ENCODE measurements around the gene ZNHIT3. TPM values are rescaled to one million over a fixed set of nuclear protein-coding genes. Genes with fewer than 3 reads are reported as not detected.
"Not testable (repeated sequence)": the region's sequence is repeated elsewhere in the genome, so short reads cannot be mapped to it uniquely, and the experiment has no call there.

The ZNHIT3 gene
- 10 to 100 TPM; 46.7 to 59.0 (median 50.8) TPM for total RNA-seq

GRCh38 chr17:36486204-36487194 is at the start of gene ZNHIT3:
ZNHIT3 (plus strand) TSS chr17:36486681; CDS start chr17:36486700, 19 bp downstream.
- peaks cover 14% of the 10 kb centered on the region for H3K27me3 Mint-ChIP-seq (ENCODE audit: low read depth)
- H3K9me3 Mint-ChIP-seq = no peaks in the 10 kb centered on the region
- peak; percentile 83 for DNase-seq
- peak; percentile 95 to 96 for ATAC-seq
- peaks cover 12% of the 10 kb centered on the region for H3K36me3 Mint-ChIP-seq (ENCODE audit: insufficient read depth)
- peaks cover 47% of the 10 kb centered on the region for H3K4me1 Mint-ChIP-seq (ENCODE audit: low read depth)
- H3K4me3 Mint-ChIP-seq = peak within 1 kb of the TSS; percentile 99

DNA sequence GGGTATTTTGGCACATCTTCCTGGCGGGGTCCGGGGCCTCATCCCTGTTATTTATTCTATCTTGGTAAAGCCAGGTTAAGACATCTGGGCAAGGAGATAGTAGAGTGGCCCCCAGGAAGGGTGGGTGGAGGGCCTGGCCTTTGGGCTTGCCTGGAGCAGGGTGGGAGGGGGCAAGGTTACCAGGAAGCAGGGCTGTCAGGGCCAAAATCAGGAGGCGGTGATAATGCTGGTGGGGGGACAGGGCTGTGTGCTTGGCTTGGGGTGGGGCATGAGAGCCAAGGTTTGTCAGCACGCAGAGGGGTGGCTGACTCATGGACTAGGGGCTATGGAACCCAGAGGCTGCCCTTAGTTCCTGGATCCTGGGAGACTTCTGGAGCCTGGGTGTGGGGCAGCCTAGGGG is 44.7 kb upstream of the ZNHIT3 start:
- H3K4me1 Mint-ChIP-seq (ENCODE audit: low read depth); ATAC-seq; H3K9me3 Mint-ChIP-seq; H3K27me3 Mint-ChIP-seq (ENCODE audit: low read depth); H3K4me3 Mint-ChIP-seq; DNase-seq; H3K36me3 Mint-ChIP-seq (ENCODE audit: insufficient read depth): not testable (repeated sequence)

- DNase-seq = no peak
- no peak for ATAC-seq
- Mint-ChIP-seq H3K27me3 (ENCODE audit: low read depth) (peaks cover 2% of the 10 kb centered on the region), H3K36me3 (ENCODE audit: insufficient read depth) (no peaks in the 10 kb centered on the region), H3K9me3 (no peaks in the 10 kb centered on the region), H3K4me3 (no peak overlapping the region), H3K4me1 (ENCODE audit: low read depth) (no peaks in the 10 kb centered on the region)
Observed at GRCh38 chr17:36443777-36444176, 42.7 kb upstream of the ZNHIT3 start.

- not testable (repeated sequence) for DNase-seq; H3K4me1 Mint-ChIP-seq (ENCODE audit: low read depth); H3K27me3 Mint-ChIP-seq (ENCODE audit: low read depth); H3K36me3 Mint-ChIP-seq (ENCODE audit: insufficient read depth); H3K9me3 Mint-ChIP-seq; H3K4me3 Mint-ChIP-seq; ATAC-seq
Observed at GRCh38 chr17:36449997-36450396, 36.5 kb upstream of the ZNHIT3 start.

- H3K9me3 Mint-ChIP-seq; ATAC-seq; H3K27me3 Mint-ChIP-seq (ENCODE audit: low read depth); DNase-seq; H3K4me1 Mint-ChIP-seq (ENCODE audit: low read depth); H3K4me3 Mint-ChIP-seq; H3K36me3 Mint-ChIP-seq (ENCODE audit: insufficient read depth): not testable (repeated sequence)
Observed at GRCh38 chr17:36452888-36453287, 33.6 kb upstream of the ZNHIT3 start.

DNA sequence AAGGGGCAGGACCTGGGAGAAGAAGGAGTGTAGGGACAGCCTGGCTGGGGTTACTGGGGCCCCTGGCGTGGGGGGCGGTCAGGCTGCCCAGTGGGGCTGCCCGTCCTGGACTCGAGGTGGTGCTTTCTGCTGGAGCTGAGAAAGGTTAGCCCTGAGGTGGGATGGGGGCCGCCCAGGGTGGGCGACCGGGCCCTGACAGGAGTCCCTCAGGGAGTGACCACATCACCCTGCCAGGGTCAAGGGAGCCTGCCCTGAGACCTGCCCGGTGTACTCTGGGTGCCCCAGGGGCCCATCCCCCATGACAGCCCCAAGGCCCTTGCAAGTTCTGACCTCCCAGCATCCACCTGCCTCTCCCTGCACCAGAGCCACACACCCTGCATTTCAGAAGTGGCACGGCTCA is 28.8 kb upstream of the ZNHIT3 start:
- H3K36me3 Mint-ChIP-seq (ENCODE audit: insufficient read depth) = not testable (repeated sequence)

DNA sequence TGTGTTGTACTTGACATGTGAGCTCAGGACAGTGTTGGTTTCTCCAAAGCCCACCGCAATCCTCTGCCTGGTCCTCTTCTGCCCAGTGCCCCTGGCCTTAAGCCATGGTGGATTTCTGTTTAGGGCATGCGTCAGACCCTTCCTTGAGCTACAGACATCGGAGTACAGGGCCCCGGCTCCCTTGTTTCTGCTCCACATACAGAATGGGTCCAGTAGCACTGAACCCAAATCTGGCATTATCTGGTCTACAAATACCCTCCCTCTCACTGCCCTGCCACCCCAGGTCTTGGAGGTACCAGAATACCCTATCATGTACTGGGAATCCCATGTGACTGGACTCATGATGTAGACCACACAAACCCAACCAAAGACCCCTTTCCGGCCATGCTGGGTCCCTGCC is 27.4 kb upstream of the ZNHIT3 start:
- no peak for DNase-seq
- Mint-ChIP-seq H3K27me3 (ENCODE audit: low read depth) (peaks cover 39% of the 10 kb centered on the region), H3K4me1 (ENCODE audit: low read depth) (no peaks in the 10 kb centered on the region), H3K9me3 (no peaks in the 10 kb centered on the region), H3K36me3 (ENCODE audit: insufficient read depth) (no peaks in the 10 kb centered on the region), H3K4me3 (no peak overlapping the region)
- no peak for ATAC-seq

More for the DNA sequence above, 28.8 kb upstream of the ZNHIT3 start:
- not testable (repeated sequence) for H3K4me1 Mint-ChIP-seq (ENCODE audit: low read depth); ATAC-seq; H3K4me3 Mint-ChIP-seq; DNase-seq; H3K9me3 Mint-ChIP-seq
- H3K27me3 Mint-ChIP-seq (ENCODE audit: low read depth) = peaks cover 30% of the 10 kb centered on the region

- no peaks in the 10 kb centered on the region for H3K4me1 Mint-ChIP-seq (ENCODE audit: low read depth)
Observed at GRCh38 chr17:36459601-36460000, 26.9 kb upstream of the ZNHIT3 start.

GRCh38 chr17:36460265-36460937 is 26.1 kb upstream of the ZNHIT3 start:
- ATAC-seq = no peak

More at GRCh38 chr17:36459601-36460000, 26.9 kb upstream of the ZNHIT3 start:
- Mint-ChIP-seq H3K27me3 (ENCODE audit: low read depth) (peaks cover 42% of the 10 kb centered on the region), H3K9me3 (no peaks in the 10 kb centered on the region), H3K36me3 (ENCODE audit: insufficient read depth) (no peaks in the 10 kb centered on the region), H3K4me3 (no peak overlapping the region)
- ATAC-seq = no peak
- no peak for DNase-seq

GRCh38 chr17:36461330-36462110 is 25.0 kb upstream of the ZNHIT3 start:
- H3K4me3 Mint-ChIP-seq = no peak overlapping the region
- no peak for DNase-seq
- ATAC-seq = no peak
- H3K27me3 Mint-ChIP-seq (ENCODE audit: low read depth) = peaks cover 59% of the 10 kb centered on the region
- no peaks in the 10 kb centered on the region for H3K9me3 Mint-ChIP-seq
- H3K36me3 Mint-ChIP-seq (ENCODE audit: insufficient read depth) = no peaks in the 10 kb centered on the region
- no peaks in the 10 kb centered on the region for H3K4me1 Mint-ChIP-seq (ENCODE audit: low read depth)

More at GRCh38 chr17:36460265-36460937, 26.1 kb upstream of the ZNHIT3 start:
- H3K36me3 Mint-ChIP-seq (ENCODE audit: insufficient read depth) = no peaks in the 10 kb centered on the region
- DNase-seq = no peak
- H3K27me3 Mint-ChIP-seq (ENCODE audit: low read depth) = peaks cover 50% of the 10 kb centered on the region
- no peaks in the 10 kb centered on the region for H3K4me1 Mint-ChIP-seq (ENCODE audit: low read depth)
- no peak overlapping the region for H3K4me3 Mint-ChIP-seq
- H3K9me3 Mint-ChIP-seq = no peaks in the 10 kb centered on the region

- DNase-seq (peak; percentile 17), ATAC-seq (peak; percentile 96 to 99)
- H3K4me1 Mint-ChIP-seq (ENCODE audit: low read depth) = no peaks in the 10 kb centered on the region
- H3K36me3 Mint-ChIP-seq (ENCODE audit: insufficient read depth) = no peaks in the 10 kb centered on the region
- H3K4me3 Mint-ChIP-seq = no peak overlapping the region
- no peaks in the 10 kb centered on the region for H3K9me3 Mint-ChIP-seq
- peaks cover 68% of the 10 kb centered on the region for H3K27me3 Mint-ChIP-seq (ENCODE audit: low read depth)
Observed at GRCh38 chr17:36463916-36464764, 22.3 kb upstream of the ZNHIT3 start.

DNA sequence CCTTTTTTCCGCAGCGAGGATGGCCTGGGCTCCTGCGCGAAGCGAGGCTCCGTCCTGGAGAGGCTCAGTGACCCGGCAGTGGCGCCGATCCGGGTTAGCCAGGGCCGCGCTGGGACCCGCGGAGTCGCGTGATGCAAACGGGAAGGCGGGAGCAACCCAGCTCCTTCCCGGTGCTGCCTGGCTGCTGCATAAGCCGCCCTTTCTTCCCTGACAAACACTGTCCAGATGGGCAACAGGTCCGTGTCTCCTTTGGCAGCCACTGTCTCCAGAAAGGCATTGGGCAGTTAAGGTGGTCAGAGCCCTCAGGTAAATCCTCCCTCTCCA is 21.8 kb upstream of the ZNHIT3 start:
- ATAC-seq = no peak
- Mint-ChIP-seq H3K9me3 (no peaks in the 10 kb centered on the region), H3K36me3 (ENCODE audit: insufficient read depth) (no peaks in the 10 kb centered on the region), H3K4me1 (ENCODE audit: low read depth) (no peaks in the 10 kb centered on the region), H3K27me3 (ENCODE audit: low read depth) (peaks cover 67% of the 10 kb centered on the region), H3K4me3 (no peak overlapping the region)
- no peak for DNase-seq

DNA sequence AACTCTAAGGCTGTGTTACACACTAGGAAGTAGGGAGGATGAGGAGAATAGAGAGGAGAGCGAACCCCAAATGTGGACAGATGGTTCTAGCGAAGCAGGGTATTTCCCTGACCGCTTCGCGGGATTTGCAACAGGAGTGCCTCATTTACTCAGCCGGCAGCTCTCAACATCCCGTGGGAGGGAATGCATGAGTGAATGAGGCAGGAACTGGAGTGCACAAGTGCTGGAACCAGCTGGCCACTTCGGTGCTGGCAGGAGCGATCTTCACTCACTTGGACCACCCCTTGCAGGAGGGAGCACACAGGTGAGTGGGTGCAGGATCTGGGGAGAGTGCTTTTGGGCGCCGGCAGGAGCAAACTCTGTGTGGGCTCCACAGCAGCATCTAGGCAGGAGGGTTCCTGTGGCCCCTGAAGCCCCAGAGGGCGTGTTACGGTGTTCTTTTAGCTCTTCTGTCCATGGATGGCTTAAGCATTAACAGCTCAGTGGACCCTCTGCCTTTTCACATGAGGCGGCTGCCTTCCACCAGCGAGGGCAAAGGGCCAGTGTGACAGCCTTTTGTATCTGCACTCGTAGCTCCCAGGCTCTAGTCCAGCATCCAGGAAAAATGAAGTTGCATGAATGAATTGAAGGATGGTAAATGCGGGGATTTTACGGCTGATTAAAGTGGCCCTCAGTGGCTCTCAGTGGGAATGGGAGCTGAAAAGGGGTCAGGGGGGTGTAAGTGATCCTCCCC is 17.4 kb upstream of the ZNHIT3 start:
- no peak overlapping the region for H3K4me3 Mint-ChIP-seq
- no peak for DNase-seq
- H3K4me1 Mint-ChIP-seq (ENCODE audit: low read depth) = no peaks in the 10 kb centered on the region
- no peak for ATAC-seq
- H3K36me3 Mint-ChIP-seq (ENCODE audit: insufficient read depth) = no peaks in the 10 kb centered on the region
- peaks cover 41% of the 10 kb centered on the region for H3K27me3 Mint-ChIP-seq (ENCODE audit: low read depth)
- H3K9me3 Mint-ChIP-seq = no peaks in the 10 kb centered on the region

Measured in activated T-cell treated with anti-CD3 and anti-CD28 coated beads, Interleukin-2, amount 50 U/mL, for 4 hours (primary cell).